Right atrium auricular region (tissue), 2 donors: ENCODE measurements around the gene C9orf85. TPM values are rescaled to one million over a fixed set of nuclear protein-coding genes. Genes with fewer than 3 reads are reported as not detected.

Experiments used
- DNase-seq: peaks from one replicate; pipeline ENCODE4 v3.0.0-alpha.2; 2019; ENCODE audit warnings: low spot score
- H3K27ac ChIP-seq, 2 donors: fragments of 200-600 bp; sonication (generic); 1 replicate in 1 of 2; 2 replicates in 1 of 2; pipeline ENCODE4 v1.5.1; 2016 to 2019
- H3K27me3 ChIP-seq, 2 donors: fragments of 200-600 bp; sonication (generic); one replicate each; pipeline versions ENCODE4 v1.5.1 to v1.6.0; 2017 to 2019
- H3K36me3 ChIP-seq: fragments of 200-600 bp; sonication (generic); one replicate; pipeline ENCODE4 v1.5.1; 2016
- H3K4me1 ChIP-seq, 2 donors: fragments of 200-600 bp; sonication (generic); one replicate each; pipeline versions ENCODE4 v1.5.1 to v1.6.0; 2017 to 2019
- H3K4me3 ChIP-seq, 2 donors: fragments of 200-600 bp; sonication (generic); 1 replicate in 1 of 2; 2 replicates in 1 of 2; pipeline ENCODE4 v1.5.1; 2017 to 2019; ENCODE audit warnings: mild to moderate bottlenecking in 1 of 2, moderate library complexity in 1 of 2
- H3K9me3 ChIP-seq, 2 donors: fragments of 200-600 bp; sonication (generic); one replicate each; pipeline ENCODE4 v1.5.1; 2019
- total RNA-seq, 2 donors: library from RNA; depleted of rRNA; stranded (reverse); fragments of >200 nt; gene quantifications; one replicate each; pipeline ENCODE4 v1.1.0, GENCODE V29; 2016
- TF ChIP-seq, protein P1 (sequence below), 2 donors: fragments of 200-600 bp; sonication (generic); IDR thresholded peaks; one replicate each; pipeline ENCODE4 v1.5.1; 2019; ENCODE audit warnings: antibody characterized with exemption in 2 of 2

C9orf85 gene
- total RNA-seq, 2 donors from 2014 or later = 5.5 to 9.0 TPM

DNA sequence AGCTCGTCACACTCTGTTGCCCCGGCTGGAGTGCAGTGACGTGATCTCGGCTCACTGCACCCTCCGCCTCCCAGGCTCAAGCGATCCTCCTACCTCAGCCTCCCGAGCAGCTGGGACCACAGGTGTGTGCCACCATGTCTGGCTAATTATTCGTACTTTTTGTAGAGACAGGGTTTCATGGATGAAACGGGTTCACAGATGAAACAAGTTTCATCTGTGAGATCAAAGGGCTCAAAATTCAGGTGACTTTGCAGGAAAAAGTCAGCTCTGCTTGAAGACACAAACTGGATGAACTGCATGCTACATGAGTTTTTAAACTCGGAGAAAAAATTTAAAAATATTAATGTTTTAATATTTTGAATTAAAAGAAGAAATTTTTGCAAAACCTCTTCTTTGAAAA lies 24.9 kb upstream of the C9orf85 start:
- H3K27ac ChIP-seq = no peak overlapping the region
- H3K36me3 ChIP-seq = no peaks in the 10 kb centered on the region
- TF ChIP-seq, protein P1, sequence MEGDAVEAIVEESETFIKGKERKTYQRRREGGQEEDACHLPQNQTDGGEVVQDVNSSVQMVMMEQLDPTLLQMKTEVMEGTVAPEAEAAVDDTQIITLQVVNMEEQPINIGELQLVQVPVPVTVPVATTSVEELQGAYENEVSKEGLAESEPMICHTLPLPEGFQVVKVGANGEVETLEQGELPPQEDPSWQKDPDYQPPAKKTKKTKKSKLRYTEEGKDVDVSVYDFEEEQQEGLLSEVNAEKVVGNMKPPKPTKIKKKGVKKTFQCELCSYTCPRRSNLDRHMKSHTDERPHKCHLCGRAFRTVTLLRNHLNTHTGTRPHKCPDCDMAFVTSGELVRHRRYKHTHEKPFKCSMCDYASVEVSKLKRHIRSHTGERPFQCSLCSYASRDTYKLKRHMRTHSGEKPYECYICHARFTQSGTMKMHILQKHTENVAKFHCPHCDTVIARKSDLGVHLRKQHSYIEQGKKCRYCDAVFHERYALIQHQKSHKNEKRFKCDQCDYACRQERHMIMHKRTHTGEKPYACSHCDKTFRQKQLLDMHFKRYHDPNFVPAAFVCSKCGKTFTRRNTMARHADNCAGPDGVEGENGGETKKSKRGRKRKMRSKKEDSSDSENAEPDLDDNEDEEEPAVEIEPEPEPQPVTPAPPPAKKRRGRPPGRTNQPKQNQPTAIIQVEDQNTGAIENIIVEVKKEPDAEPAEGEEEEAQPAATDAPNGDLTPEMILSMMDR (IDR thresholded peaks at IDR 0.05) = no peak
- no peak overlapping the region for H3K4me3 ChIP-seq
- peaks cover 0 to 24% of the 10 kb centered on the region in 2 donors for H3K9me3 ChIP-seq
- no peaks in the 10 kb centered on the region for H3K27me3 ChIP-seq
- no peak for DNase-seq
- H3K4me1 ChIP-seq = peaks cover 0 to 5% of the 10 kb centered on the region in 2 donors

GRCh38 chr9:71887362-71887761 lies 24.1 kb upstream of the C9orf85 start:
- peaks cover 0 to 5% of the 10 kb centered on the region in 2 donors for H3K4me1 ChIP-seq
- H3K9me3 ChIP-seq = peaks cover 0 to 21% of the 10 kb centered on the region in 2 donors
- no peaks in the 10 kb centered on the region for H3K27me3 ChIP-seq
- H3K36me3 ChIP-seq = no peaks in the 10 kb centered on the region
- no peak for DNase-seq
- no peak overlapping the region for H3K4me3 ChIP-seq
- no peak overlapping the region for H3K27ac ChIP-seq
- TF ChIP-seq, protein P1 (IDR thresholded peaks at IDR 0.05) = no peak

- H3K27ac ChIP-seq = no peak overlapping the region
- peaks cover 0 to 8% of the 10 kb centered on the region in 2 donors for H3K4me1 ChIP-seq
- TF ChIP-seq, protein P1 (IDR thresholded peaks at IDR 0.05) = no peak
- no peaks in the 10 kb centered on the region for H3K9me3 ChIP-seq
- H3K4me3 ChIP-seq = no peak overlapping the region
- no peak for DNase-seq
- H3K36me3 ChIP-seq = no peaks in the 10 kb centered on the region
- H3K27me3 ChIP-seq = no peaks in the 10 kb centered on the region
Measured at GRCh38 chr9:71890042-71890679, 21.3 kb upstream of the C9orf85 start.

GRCh38 chr9:71891557-71892189 lies 19.8 kb upstream of the C9orf85 start:
- TF ChIP-seq, protein P1 (IDR thresholded peaks at IDR 0.05) = no peak
- H3K36me3 ChIP-seq = no peaks in the 10 kb centered on the region
- no peaks in the 10 kb centered on the region for H3K9me3 ChIP-seq
- no peaks in the 10 kb centered on the region for H3K27me3 ChIP-seq
- H3K4me1 ChIP-seq = peaks cover 0 to 16% of the 10 kb centered on the region in 2 donors
- H3K27ac ChIP-seq = no peak overlapping the region
- no peak overlapping the region for H3K4me3 ChIP-seq
- no peak for DNase-seq

DNA sequence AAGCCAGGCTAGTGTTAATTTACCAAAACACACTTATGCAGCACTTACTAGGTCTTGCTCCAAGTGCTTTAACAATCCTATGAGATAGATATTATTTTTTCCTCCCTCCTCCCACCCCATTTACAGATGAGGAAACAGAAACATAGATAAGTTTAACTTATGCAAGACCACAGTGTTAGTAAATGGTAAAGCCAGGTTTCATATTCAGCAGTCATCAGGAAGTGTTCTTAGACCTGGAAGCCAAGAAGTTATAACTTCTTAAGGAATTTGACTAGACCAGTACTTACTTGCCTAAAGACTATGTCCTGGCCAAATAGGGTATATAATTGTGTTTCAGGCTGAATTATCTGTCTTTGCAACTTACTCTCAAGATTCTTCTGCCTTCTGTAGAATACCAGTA lies 16.3 kb upstream of the C9orf85 start:
- no peak for DNase-seq
- Histone ChIP-seq H3K36me3 (no peaks in the 10 kb centered on the region), H3K27ac (no peak overlapping the region), H3K9me3 (no peaks in the 10 kb centered on the region), H3K27me3 (no peaks in the 10 kb centered on the region), H3K4me1 (peaks cover 0 to 18% of the 10 kb centered on the region in 2 donors), H3K4me3 (no peak overlapping the region)
- TF ChIP-seq, protein P1 (IDR thresholded peaks at IDR 0.05) = no peak
